GM18511 (cell line): ENCODE results near the gene COL4A4.
A peak's percentile ranks its signal among the peaks of the same experiment; 100 is the strongest.

Experiments
- ATAC-seq: cut with Tn5 transposase; IDR thresholded peaks from one replicate; pipeline ENCODE4 v1.9.1; 2021; ENCODE audit warnings: mild to moderate bottlenecking, moderate library complexity; ENCODE audit not compliant: unreplicated experiment

The COL4A4 gene

GRCh38 chr2:227033471-227034148, 130.4 kb downstream of the COL4A4 start:
- ATAC-seq: peak; percentile 89

- no peak for ATAC-seq
Measured at GRCh38 chr2:227031379-227031778, 132.6 kb downstream of the COL4A4 start.

DNA sequence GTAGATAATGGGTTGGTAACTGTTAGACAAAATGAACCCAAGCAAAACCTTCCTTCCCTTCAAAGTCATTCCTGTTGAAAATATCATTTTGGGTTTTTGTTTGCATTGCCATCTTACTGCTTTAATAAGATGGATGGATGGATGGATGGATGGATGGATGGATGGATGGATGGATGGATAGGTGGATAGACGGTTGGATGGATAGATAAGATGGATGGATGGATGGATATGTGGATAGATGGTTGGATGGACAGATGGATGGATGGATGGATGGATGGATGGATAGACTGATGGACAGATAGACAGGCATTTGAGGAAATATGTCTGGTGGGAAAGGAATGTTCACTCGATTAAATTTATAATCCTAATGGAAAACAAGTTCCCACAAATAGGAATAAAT, 133.2 kb downstream of the COL4A4 start:
- no peak for ATAC-seq

DNA sequence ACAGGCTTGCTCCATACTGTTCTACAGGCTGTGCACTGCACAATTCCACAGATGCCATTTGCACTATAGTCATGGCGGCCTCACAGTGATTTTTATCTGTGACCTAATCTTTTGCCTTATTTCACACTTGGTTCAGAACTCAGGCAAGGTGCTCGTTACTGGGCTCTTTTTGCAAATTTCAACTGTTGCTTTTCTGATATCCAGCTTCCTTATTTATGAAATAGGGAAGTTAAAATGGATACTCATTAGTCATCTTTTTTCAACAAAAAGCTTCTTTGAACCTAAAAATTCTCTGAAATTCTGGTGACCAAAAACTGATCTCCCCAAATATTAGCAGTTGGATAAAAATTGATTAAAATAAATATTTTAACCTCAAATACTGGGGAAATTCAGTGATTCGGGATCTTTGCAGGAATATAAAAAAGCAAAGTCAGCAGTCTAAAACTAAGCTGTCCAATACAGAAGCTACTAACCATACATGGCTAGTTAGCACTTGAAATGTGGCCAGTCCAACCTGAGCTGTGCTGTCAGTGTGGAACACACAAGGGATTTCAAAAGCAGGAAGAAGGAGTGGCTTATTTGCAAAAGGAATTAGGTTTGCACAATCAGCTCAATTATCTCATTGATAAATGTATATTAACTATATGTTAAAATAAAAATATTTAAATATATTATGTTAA, 134.4 kb downstream of the COL4A4 start:
- ATAC-seq: no peak

DNA sequence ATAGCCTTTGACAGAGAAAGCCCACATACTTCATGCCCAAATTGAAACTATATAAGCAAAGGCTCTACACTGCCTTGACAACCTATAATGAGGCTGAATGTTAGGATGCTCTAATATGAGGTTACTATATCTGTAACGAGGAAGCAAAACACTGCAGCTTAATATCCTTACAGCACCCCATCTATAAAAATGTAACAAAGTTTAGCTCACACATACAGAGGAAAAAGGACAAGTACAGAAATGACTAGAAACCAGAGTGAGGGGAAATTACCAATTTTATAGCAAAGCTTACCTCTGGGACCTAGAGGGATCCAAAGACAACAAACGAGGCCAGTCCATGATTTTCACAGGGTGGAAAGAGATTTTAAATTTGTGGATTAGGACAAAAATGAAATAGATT, 138.5 kb downstream of the COL4A4 start:
- peak; percentile 68 for ATAC-seq

GRCh38 chr2:227022608-227023007, 141.4 kb downstream of the COL4A4 start:
- no peak for ATAC-seq

GRCh38 chr2:227020416-227020815, 143.6 kb downstream of the COL4A4 start:
- no peak for ATAC-seq

DNA sequence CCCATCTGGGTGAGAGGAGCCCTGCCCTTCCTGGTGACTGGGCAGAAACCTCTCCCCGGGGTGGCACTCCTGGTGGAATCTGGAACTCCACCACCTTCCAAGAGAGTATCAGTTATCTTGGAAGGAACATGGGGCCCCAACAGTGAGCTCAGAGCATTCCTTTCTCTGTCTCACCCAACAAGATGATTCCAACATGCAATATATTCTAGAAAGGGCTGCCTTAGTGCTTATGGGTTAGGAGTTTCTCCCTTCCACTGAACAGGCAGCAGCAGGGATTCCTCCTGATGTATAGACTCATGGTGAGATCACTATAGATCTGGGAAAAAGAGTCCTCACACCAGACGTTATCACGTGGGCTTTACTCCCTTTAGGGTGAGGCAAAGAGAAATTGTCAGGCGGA, 147.1 kb downstream of the COL4A4 start:
- no peak for ATAC-seq

GRCh38 chr2:227013881-227014280, 150.1 kb downstream of the COL4A4 start:
- ATAC-seq: no peak

- no peak for ATAC-seq
Measured at GRCh38 chr2:227013330-227013729, 150.7 kb downstream of the COL4A4 start.

GRCh38 chr2:227010433-227010832, 153.6 kb downstream of the COL4A4 start:
- ATAC-seq: no peak

GRCh38 chr2:227007940-227008339, 156.1 kb downstream of the COL4A4 start:
- no peak for ATAC-seq

- ATAC-seq: no peak
Measured at GRCh38 chr2:227007148-227007547, 156.9 kb downstream of the COL4A4 start.

DNA sequence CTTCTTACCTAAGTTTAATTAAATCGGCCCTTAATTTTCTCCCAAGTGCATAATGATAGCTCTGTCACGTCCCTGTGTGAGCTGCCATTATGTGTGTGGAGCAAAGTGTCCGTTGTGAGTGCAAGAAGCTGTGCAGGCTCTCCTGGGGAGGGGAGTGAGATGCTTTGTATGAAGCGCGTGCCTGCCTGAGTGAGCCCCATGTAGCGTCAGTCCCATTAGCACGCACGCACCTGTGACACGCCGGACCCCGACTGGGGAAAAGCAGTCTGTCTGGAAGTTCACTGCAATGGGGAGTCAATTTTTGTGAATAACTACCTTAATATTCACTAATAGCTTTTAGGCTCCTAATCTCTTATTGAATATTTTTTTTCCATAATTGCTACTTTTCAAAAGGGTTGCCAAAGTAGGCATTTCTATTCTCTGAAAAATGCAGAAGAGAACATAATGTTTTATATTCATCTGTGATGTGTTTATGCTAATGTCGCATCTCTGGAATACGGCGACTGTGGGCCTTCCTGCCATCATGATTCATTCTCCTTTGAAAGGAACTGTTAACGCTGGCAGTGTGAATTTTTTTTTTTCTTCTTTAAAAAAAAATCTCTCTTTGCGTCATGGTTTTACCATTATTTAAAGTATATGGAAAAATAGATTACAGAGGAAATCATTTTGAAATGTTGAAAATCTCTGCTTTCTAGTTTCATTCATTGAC, 157.7 kb downstream of the COL4A4 start:
- no peak for ATAC-seq

DNA sequence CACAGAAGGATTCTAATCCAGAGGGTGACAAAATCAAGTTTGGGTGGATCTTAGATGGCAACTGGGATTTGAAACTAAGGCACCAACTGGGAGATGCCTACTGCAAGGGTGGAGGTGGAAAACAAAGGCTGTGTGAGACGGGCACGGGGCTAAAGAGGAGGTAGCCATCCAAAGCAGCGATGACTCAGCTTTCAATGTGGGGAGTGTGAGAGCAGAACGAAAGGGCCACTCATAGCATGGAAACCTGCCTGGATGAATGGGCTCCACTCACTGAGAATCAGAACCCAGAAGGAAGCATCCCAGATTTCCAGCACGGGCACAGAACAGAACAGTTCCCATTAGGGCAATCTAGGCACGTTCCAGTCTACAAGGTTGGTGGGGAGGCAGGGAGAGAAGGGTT, 159.5 kb downstream of the COL4A4 start:
- no peak for ATAC-seq

DNA sequence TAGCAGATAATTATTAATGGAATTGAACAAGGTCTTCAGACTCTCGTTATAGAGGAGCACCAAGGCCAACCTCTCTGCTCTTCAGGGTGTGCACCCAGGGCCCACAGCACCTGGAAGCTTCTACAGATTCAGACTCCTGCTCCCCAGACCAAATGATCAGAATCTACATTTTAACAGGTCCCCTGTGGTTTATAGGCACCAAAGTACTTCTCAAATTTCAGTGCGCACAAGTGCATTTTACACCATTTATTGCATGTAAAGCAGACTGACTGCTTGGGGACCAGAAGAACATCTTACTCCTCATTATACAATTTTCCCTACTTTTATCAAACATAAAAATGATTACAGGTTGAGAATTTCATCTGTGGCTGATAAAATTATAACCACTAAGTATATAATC, 163.9 kb downstream of the COL4A4 start:
- ATAC-seq: no peak

DNA sequence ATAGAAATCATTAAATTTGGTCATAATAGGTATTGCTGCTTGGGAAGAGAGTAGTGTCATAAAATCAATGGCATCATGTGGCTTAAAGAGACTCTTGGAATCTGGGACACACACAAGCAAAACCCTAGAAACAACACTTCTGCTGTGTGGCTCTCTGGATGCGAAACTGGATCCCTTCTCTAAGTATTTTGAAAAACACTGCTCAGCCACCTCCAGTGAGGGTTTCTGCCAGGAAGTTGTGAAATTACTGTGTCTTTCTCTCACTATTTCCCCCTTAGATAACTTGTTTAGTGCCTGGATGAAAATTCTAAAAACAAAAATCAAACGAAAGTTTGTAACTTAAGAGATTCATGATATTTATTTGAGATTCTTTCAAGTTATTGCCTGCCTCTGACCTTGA, 164.3 kb downstream of the COL4A4 start:
- ATAC-seq: no peak

GRCh38 chr2:226995625-226996041, 168.4 kb downstream of the COL4A4 start:
- peak; percentile 63 for ATAC-seq

GRCh38 chr2:226994775-226995174, 169.2 kb downstream of the COL4A4 start:
- no peak for ATAC-seq

DNA sequence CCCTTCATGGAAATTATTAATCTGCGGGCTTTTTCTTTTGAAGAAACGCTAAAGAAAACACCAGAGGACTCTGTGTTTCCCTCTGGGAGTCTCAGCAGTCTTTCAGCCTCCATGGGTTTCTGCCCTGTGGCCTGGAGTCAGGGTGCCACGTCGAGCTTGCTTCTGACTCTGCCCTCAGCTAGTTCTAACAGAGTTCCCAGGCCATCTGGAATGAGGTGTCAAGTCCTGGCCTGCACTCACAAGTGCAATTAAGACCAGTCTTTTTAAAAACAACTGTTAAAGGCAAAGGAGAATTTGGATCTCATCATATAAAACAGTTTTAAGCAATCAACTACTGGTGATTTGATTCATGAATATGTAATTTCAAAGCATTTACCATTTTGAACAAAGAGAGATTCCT, 170.8 kb downstream of the COL4A4 start:
- ATAC-seq: no peak

DNA sequence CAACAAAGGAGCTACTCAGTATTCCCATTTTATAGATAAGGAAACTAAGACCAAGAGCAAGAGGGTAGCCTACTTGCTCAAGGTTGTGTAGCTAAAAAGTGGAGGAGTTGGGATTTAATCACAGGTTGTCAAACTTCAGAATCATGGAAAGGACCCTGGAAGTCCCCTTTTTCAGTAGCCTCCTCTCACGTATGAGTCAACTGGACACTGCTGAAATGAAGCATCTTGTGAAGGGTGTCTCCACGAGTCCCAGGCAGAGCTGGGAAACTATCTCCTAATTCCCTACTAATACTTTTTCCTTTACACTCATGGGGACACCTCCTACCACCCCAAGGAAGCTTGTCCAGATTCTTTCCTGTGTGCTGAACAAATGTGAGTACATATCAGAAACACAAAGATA, 172.3 kb downstream of the COL4A4 start:
- no peak for ATAC-seq

DNA sequence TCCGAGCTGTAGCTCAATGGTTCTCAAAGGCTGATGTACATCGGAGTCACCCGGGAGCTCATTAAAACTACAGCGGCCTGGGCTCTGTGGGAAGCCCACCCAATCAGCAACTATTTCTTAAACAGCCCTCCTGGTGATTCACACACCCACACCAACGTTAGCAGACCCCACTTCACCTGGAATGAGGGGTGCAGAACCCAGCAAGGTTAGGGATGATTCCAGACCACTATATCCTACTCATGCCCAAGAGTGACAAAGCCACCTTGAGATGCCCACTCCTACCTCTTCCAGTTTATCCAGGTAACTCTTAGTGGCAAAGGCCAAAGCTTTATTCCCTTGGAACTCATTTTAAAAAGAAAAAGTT, 178.4 kb downstream of the COL4A4 start:
- no peak for ATAC-seq
